Heart right ventricle (tissue), 16 donors: ENCODE data around the gene ZNF595. TPM values are rescaled to one million over a fixed set of nuclear protein-coding genes. Genes with fewer than 3 reads are reported as not detected.
"Not testable (repeated sequence)": the region's sequence is repeated elsewhere in the genome, so short reads cannot be mapped to it uniquely, and the experiment has no call there.

Experiments used
- ATAC-seq, 8 donors: fragments of 200-7000 bp; cut with Tn5 transposase; one replicate each; pipeline ENCODE4 v1.9.1; 2020; ENCODE audit warnings: mild to moderate bottlenecking in 8 of 8, moderate library complexity in 8 of 8, moderate number of reproducible peaks in 1 of 8
- DNase-seq, 2 donors: peaks; one replicate each; pipeline ENCODE4 v3.0.0-alpha.2; 2020
- H3K27ac ChIP-seq, 10 donors: fragments of 200-600 bp; sonication (generic) in 2 of 10; one replicate each; pipeline versions ENCODE4 v1.5.0 to v1.8.0; 2020 to 2022; ENCODE audit warnings: mild to moderate bottlenecking in 3 of 10
- H3K27me3 ChIP-seq, 7 donors: fragments of 200-600 bp; one replicate each; pipeline ENCODE4 v1.8.0; 2021 to 2022; ENCODE audit warnings: mild to moderate bottlenecking in 2 of 7
- H3K36me3 ChIP-seq, 9 donors: fragments of 200-600 bp; sonication (generic) in 1 of 9; one replicate each; pipeline versions ENCODE4 v1.5.0 to v1.8.0; 2020 to 2022; ENCODE audit warnings: mild to moderate bottlenecking in 2 of 9
- H3K4me1 ChIP-seq, 9 donors: fragments of 200-600 bp; sonication (generic) in 1 of 9; one replicate each; pipeline versions ENCODE4 v1.5.0 to v1.8.0; 2020 to 2022; ENCODE audit warnings: mild to moderate bottlenecking in 4 of 9
- H3K4me3 ChIP-seq, 10 donors: fragments of 200-600 bp; sonication (generic) in 2 of 10; one replicate each; pipeline versions ENCODE4 v1.5.0 to v1.8.0; 2020 to 2022; ENCODE audit warnings: mild to moderate bottlenecking in 7 of 10, moderate library complexity in 2 of 10
- H3K9me3 ChIP-seq, 11 donors: fragments of 200-600 bp in 10 of 11; sonication (generic) in 2 of 11; one replicate each; pipeline versions ENCODE4 v1.5.0 to v1.8.0; 2013 to 2022; ENCODE audit warnings: mild to moderate bottlenecking in 2 of 11, control low read depth in 1 of 11, moderate library complexity in 1 of 11
- CTCF ChIP-seq, 9 donors: fragments of 200-600 bp; sonication (generic) in 2 of 9; IDR thresholded peaks; one replicate each; pipeline versions ENCODE4 v1.5.0 to v1.8.0; 2021 to 2022; ENCODE audit warnings: antibody characterized with exemption in 9 of 9, mild to moderate bottlenecking in 5 of 9, moderate library complexity in 1 of 9
- WGBS, 2 donors: extraction: QIAGEN DNeasy Blood & Tissue Kit; methylation state at CpG; one replicate each; pipeline ENCODE4 v1.1.7; 2013; ENCODE audit warnings: inconsistent platforms in 1 of 2; 5-methylcytosine and 5-hydroxymethylcytosine counted together
- intact Hi-C, 10 donors: fragments of 100-400 bp; cut with DNase I; formaldehyde crosslinking; loops; one replicate each; pipeline versions ENCODE4 v1.11.1 to v1.14.2; 2022
- polyA plus RNA-seq, 2 donors: library from polyadenylated mRNA; stranded (reverse); fragments of 200-250 nt; gene quantifications; one replicate each; pipeline ENCODE4 v1.2.3, GENCODE V29; 2013
- total RNA-seq, 10 donors: library from RNA; stranded (reverse); fragmentation: NEBNext Ultra II Directional in 3 of 10; extraction: Animal tissue kit (Norgen Biotek cat#: 25700) in 3 of 10; gene quantifications; one replicate each; pipeline versions ENCODE4 v1.2.1 to v1.2.4, GENCODE V29; 2021 to 2023
- donor health status: Arrhythmogenic right ventricular cardiomyopathy.
- donor health status: ischemic (EF 13 %, LVEDD 7.1; RV severe dilation, severe dysfunction).
- donor health status: healthy with polysubstance abuse.
- donor health status: DM: no; HTN: yes; CAD: no.
- donor health status: DM: no; HTN: no; CAD: no.
- donor health status: ischemic (EF 25% LVEDD 6.9; RV normal size, moderate dysfunction).
- donor health status: ischemic (EF 25% LVEDD 5.7; RV mildly dilated, moderate dysfunction).
- donor health status: healthy.
- donor health status: DM: yes; HTN: yes; CAD: no.
- donor health status: Ischemic cardiomyopathy.
- donor health status: ischemic (EF 35%, LVEDD 5.7; RV mildly dilated, moderate dysfunction).
- donor health status: nonischemic (EF 11% LVEDD 7.7; RV severe dilation, severe dysfunction).
- donor health status: DM: yes; HTN: yes; CAD: no.
- donor health status: PGD.
- donor health status: ischemic (EF 29% LVEDD 5.4; RV normal size, mild dysfunction).
- donor health status: nonischemic (EF 23%, LVEDD 6.1; RV moderate dilation, normal function).

ZNF595 gene
- total and polyA plus RNA-seq, 12 donors = 2.3 to 20.7 (median 7.7) TPM

- H3K27me3 ChIP-seq, H3K36me3 ChIP-seq, ATAC-seq, H3K4me1 ChIP-seq, H3K4me3 ChIP-seq, intact Hi-C loops, H3K27ac ChIP-seq, H3K9me3 ChIP-seq: not testable (repeated sequence)
- WGBS, 2 donors = 55 to 64% methylated on average over 1 of the region's 3 CpGs
- TF ChIP-seq CTCF (IDR thresholded peaks at IDR 0.05) = peak in 4 of 9 donors; percentile 4 to 21 (median 12)
- peak in 1 of 2 donors; percentile 6 for DNase-seq
Measured at GRCh38 chr4:28767-29542, 24.2 kb upstream of the ZNF595 start.

GRCh38 chr4:33314-33713 lies 19.8 kb upstream of the ZNF595 start:
- intact Hi-C loops, H3K36me3 ChIP-seq, DNase-seq, ATAC-seq, H3K4me3 ChIP-seq, H3K27me3 ChIP-seq, H3K27ac ChIP-seq, H3K9me3 ChIP-seq, H3K4me1 ChIP-seq: not testable (repeated sequence)
- WGBS, 2 donors = no CpG with 5 or more reads among the region's 6 CpGs

GRCh38 chr4:36559-37415 lies 16.3 kb upstream of the ZNF595 start:
- H3K36me3 ChIP-seq, H3K27me3 ChIP-seq, H3K4me1 ChIP-seq, ATAC-seq, H3K9me3 ChIP-seq, H3K27ac ChIP-seq, DNase-seq, H3K4me3 ChIP-seq, intact Hi-C loops: not testable (repeated sequence)
- WGBS, 2 donors = 50 to 62% methylated on average over 6 of the region's 6 CpGs

- H3K9me3 ChIP-seq, ATAC-seq, H3K4me3 ChIP-seq, H3K27ac ChIP-seq, DNase-seq, intact Hi-C loops, H3K36me3 ChIP-seq, H3K4me1 ChIP-seq, H3K27me3 ChIP-seq: not testable (repeated sequence)
Measured at GRCh38 chr4:38202-38601, 14.9 kb upstream of the ZNF595 start.

GRCh38 chr4:43375-43774 lies 9.7 kb upstream of the ZNF595 start:
- H3K27ac ChIP-seq, H3K9me3 ChIP-seq, intact Hi-C loops, DNase-seq, H3K4me3 ChIP-seq, H3K4me1 ChIP-seq, H3K36me3 ChIP-seq: not testable (repeated sequence)
- peak in 1 of 8 donors; percentile 16 for ATAC-seq
- H3K27me3 ChIP-seq = peaks cover 0 to 21% (median 4%) of the 10 kb centered on the region in 7 donors

- H3K4me3 ChIP-seq, DNase-seq, H3K9me3 ChIP-seq, H3K27ac ChIP-seq, H3K4me1 ChIP-seq, ATAC-seq, H3K36me3 ChIP-seq, intact Hi-C loops: not testable (repeated sequence)
- peaks cover 0 to 13% (median 0%) of the 10 kb centered on the region in 7 donors for H3K27me3 ChIP-seq
- WGBS, 2 donors = 68 to 78% methylated on average over 4 of the region's 4 CpGs
Measured at GRCh38 chr4:51253-51652, 1.9 kb upstream of the ZNF595 start.

GRCh38 chr4:51655-52277 lies 1.4 kb upstream of the ZNF595 start:
- intact Hi-C loops, ATAC-seq, H3K4me1 ChIP-seq, H3K9me3 ChIP-seq, DNase-seq, H3K27ac ChIP-seq, H3K4me3 ChIP-seq, H3K36me3 ChIP-seq: not testable (repeated sequence)
- WGBS, 2 donors = 62 to 73% methylated on average over 4 of the region's 9 CpGs
- peaks cover 0 to 12% (median 0%) of the 10 kb centered on the region in 7 donors for H3K27me3 ChIP-seq

GRCh38 chr4:53521-53920 lies 400 bp downstream of the ZNF595 start:
- WGBS, 2 donors = 0% methylated on average over 3 of the region's 41 CpGs; no CpG with 5 or more reads in 1 of the 2 donors
- intact Hi-C loops, H3K4me1 ChIP-seq, DNase-seq, H3K36me3 ChIP-seq, H3K27me3 ChIP-seq, H3K9me3 ChIP-seq: not testable (repeated sequence)
- ATAC-seq = peak in 5 of 8 donors; percentile 4 to 53 (median 31)
- H3K27ac ChIP-seq = peak overlapping the region in 5 of 10 donors; percentile 38 to 64 (median 62)
- peak overlapping the region in 8 of 10 donors; percentile 28 to 52 (median 42) for H3K4me3 ChIP-seq

- peak in 1 of 8 donors; percentile 22 for ATAC-seq
- H3K4me3 ChIP-seq, DNase-seq, H3K4me1 ChIP-seq, H3K27me3 ChIP-seq, H3K27ac ChIP-seq, intact Hi-C loops: not testable (repeated sequence)
- H3K9me3 ChIP-seq = peaks cover 0 to 28% (median 12%) of the 10 kb centered on the region in 11 donors
- peaks cover 0 to 24% (median 10%) of the 10 kb centered on the region in 9 donors for H3K36me3 ChIP-seq
Measured at GRCh38 chr4:64733-65132, 11.6 kb downstream of the ZNF595 start.
